Muscle layer of duodenum (tissue), 2 donors: ENCODE results near the gene DUSP8.

Experiments used
- H3K27ac ChIP-seq: one replicate; pipeline ENCODE4 v1.7.0; 2013; ENCODE audit warnings: mild to moderate bottlenecking, low read length
- H3K27me3 ChIP-seq: one replicate; pipeline ENCODE4 v1.7.0; 2013; ENCODE audit warnings: low read depth, mild to moderate bottlenecking, control low read depth, low read length
- H3K36me3 ChIP-seq, 2 donors: one replicate each; pipeline ENCODE4 v1.7.0; 2013; ENCODE audit warnings: low read length in 2 of 2, control low read depth in 1 of 2, mild to moderate bottlenecking in 1 of 2; ENCODE audit not compliant: insufficient read depth in 2 of 2, control insufficient read depth in 1 of 2
- H3K4me1 ChIP-seq, 2 donors: one replicate each; pipeline ENCODE4 v1.7.0; 2013; ENCODE audit warnings: low read length in 2 of 2, mild to moderate bottlenecking in 2 of 2, control low read depth in 1 of 2, moderate library complexity in 1 of 2; ENCODE audit not compliant: insufficient read depth in 2 of 2, control insufficient read depth in 1 of 2
- H3K4me3 ChIP-seq, 2 donors: one replicate each; pipeline ENCODE4 v1.7.0; 2013; ENCODE audit warnings: low read length in 2 of 2, low read depth in 1 of 2, mild to moderate bottlenecking in 1 of 2
- H3K9me3 ChIP-seq, 2 donors: one replicate each; pipeline ENCODE4 v1.7.0; 2013; ENCODE audit warnings: low read length in 2 of 2, control low read depth in 1 of 2, mild to moderate bottlenecking in 1 of 2; ENCODE audit not compliant: control insufficient read depth in 1 of 2
- donor health status: healthy.

The DUSP8 gene

DNA sequence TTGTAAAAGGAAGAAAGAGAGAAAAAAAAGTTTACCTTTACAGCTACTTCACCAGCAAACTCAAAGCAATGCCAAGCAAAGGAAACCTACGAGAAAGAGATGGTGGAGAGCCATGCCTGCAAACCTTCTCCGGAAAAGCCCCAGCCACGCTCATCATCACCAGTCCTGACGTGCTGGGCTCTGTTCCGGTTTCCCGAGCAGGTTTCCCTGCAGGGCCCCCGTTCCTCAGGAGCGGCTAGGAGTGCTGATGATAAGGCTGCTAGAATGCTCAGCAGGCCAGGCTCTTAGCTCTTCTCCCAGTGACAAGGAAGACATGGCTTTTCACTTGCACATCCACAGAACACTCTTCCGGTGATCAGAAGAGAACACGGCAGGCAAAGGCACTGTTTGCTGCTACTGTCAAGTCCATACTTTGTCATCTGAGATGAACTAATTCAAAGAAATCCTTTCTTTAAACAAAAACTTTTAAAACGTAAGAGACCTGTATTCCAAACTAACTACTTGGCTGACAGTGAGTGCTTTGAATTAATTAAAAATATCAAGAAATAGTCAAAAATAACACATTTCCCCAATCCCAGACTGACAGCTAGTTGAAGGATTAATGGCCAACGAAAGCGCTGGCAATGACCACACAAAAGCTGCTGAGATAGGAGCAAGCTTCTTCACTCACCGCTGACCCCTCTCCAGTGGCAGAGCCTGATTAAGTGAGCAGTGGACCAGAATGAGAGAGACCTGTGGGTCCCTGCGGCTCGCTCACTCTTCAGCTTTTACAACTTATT lies 35.8 kb downstream of the DUSP8 start:
- Histone ChIP-seq H3K27ac (no peak overlapping the region), H3K4me1 (peaks cover 7 to 41% of the 10 kb centered on the region in 2 donors), H3K27me3 (no peaks in the 10 kb centered on the region), H3K4me3 (no peak overlapping the region), H3K9me3 (no peaks in the 10 kb centered on the region), H3K36me3 (peaks cover 6 to 7% of the 10 kb centered on the region in 2 donors)

DNA sequence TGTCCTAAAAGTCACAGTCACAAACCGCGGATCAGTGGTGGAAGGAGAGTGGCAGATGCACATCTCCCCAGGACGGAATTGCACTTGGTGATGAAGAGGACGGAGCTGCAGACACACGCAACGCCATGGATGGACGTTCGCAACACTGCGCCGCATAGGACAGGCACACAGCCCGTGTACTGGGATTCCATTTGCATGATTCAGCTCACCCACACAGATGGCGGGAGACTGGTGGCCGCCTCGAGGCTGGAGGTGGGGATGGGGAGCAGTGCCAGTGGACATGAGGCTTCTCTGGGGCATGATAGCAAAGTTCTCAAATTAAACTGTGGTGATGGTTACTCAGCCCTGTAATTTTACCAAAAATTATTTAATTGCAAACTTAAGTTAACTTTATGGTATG lies 37.4 kb downstream of the DUSP8 start:
- H3K4me3 ChIP-seq = no peak overlapping the region
- H3K27ac ChIP-seq = no peak overlapping the region
- H3K36me3 ChIP-seq = peaks cover 6 to 7% of the 10 kb centered on the region in 2 donors
- peaks cover 7 to 51% of the 10 kb centered on the region in 2 donors for H3K4me1 ChIP-seq
- H3K9me3 ChIP-seq = no peaks in the 10 kb centered on the region
- H3K27me3 ChIP-seq = no peaks in the 10 kb centered on the region

DNA sequence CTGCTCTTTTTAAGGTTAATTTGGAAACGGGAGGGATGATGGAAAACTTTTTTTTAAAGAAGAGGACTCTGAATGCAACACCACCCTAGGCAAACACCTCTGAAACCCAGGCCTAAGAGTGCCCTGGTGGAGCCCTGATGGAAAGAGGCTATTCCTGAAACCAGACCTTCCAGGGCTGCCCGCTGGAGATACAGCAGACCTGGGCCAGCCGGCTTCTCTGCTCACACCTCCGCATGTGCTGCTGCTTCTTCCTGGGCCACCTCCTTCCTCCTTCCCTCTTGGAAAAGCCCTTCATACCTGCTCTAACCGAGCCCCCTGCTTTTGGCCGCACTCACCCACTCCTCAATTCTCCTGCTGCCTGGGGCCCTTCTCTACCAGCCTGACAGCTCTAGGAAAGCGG lies 37.9 kb downstream of the DUSP8 start:
- Histone ChIP-seq H3K36me3 (peaks cover 6 to 7% of the 10 kb centered on the region in 2 donors), H3K4me3 (no peak overlapping the region), H3K4me1 (peaks cover 7 to 51% of the 10 kb centered on the region in 2 donors), H3K27ac (no peak overlapping the region), H3K27me3 (no peaks in the 10 kb centered on the region), H3K9me3 (no peaks in the 10 kb centered on the region)

DNA sequence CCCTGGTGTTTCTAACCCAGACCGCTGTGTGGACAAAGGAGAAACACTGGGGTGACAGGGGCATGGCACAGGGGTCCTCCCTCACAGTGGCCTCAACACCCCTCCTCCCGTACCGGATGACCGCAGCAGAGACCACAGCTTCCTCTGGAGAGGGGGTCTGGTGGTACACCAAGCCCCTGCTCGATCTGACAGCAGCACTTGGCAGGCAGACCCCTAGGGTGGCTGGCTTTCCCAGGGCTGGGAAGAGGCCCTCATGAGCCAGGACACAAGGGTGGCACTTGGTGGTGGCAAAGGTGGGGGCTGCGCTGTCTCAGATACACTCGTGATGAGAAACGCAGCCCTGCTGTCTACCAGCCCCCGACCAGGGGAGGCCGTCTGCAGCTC lies 38.7 kb downstream of the DUSP8 start:
- Histone ChIP-seq H3K27me3 (no peaks in the 10 kb centered on the region), H3K4me1 (peaks cover 7 to 51% of the 10 kb centered on the region in 2 donors), H3K36me3 (peaks cover 6 to 7% of the 10 kb centered on the region in 2 donors), H3K27ac (no peak overlapping the region), H3K4me3 (no peak overlapping the region), H3K9me3 (no peaks in the 10 kb centered on the region)

DNA sequence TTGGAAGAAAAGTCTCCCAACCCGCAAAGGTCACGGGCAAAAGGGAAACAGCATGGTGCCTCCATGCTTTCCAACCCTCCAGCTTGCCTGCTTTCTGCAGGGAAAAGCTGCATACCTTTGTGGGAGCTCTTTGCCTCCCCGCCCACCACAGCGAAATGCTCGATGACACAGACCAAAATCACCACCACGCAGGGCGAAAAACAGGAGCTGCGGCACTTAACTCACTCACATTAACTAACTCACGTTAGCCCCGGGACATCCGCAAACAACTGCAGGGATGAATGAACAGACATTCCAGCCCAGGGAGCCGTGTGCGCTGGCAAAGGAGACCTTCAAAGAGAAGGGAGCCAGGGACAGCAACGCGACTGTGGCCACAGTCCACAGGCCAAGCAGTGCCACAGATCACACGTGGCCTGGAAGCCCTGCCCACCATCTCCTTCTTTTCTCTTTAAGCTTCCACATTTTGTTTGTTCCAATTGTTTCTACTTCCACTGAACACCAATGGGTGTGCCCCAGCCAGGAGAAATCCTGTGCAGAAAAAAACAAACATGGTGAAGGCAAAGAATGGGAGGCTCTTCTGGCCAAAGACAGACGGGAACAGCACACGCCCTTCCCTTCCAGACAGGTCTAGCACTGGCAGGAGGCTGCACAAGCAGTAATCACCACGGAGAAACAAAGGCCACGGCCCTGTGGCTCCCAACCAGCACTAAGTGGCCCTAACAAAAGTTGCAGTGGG lies 39.3 kb downstream of the DUSP8 start:
- Histone ChIP-seq H3K27me3 (no peaks in the 10 kb centered on the region), H3K9me3 (no peaks in the 10 kb centered on the region), H3K36me3 (peaks cover 7 to 10% of the 10 kb centered on the region in 2 donors), H3K27ac (no peak overlapping the region), H3K4me3 (no peak overlapping the region), H3K4me1 (peaks cover 7 to 51% of the 10 kb centered on the region in 2 donors)

DNA sequence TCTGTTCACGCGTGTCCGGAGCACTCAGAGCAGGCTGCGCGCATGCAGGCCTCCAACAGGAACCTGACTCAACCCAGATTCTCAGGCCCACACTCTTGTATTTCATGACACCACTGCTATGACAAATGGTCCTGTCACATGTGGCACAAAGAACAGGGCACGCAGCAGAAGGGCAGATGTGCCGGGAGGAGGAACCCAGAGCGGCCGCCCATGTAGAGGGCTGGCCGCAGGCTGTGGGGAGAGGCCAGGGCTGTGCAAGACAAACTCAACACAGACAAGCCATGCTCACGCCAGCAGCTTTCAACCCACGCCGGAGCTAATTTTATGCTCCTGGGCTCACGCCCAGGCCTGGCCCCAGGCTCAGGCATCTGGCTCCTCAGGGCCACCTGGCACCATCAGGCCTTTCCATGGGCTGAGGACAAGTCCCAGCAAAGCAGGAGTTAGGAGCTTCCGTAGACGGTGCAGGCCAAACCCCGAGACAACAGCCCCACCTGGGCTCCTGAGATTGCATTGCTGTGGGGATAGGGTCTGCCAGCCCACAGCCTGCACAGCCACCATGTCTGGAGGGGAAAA lies 40.0 kb downstream of the DUSP8 start:
- peaks cover 7 to 10% of the 10 kb centered on the region in 2 donors for H3K36me3 ChIP-seq
- no peak overlapping the region for H3K4me3 ChIP-seq
- H3K27ac ChIP-seq = no peak overlapping the region
- no peaks in the 10 kb centered on the region for H3K9me3 ChIP-seq
- no peaks in the 10 kb centered on the region for H3K27me3 ChIP-seq
- H3K4me1 ChIP-seq = peaks cover 7 to 47% of the 10 kb centered on the region in 2 donors

DNA sequence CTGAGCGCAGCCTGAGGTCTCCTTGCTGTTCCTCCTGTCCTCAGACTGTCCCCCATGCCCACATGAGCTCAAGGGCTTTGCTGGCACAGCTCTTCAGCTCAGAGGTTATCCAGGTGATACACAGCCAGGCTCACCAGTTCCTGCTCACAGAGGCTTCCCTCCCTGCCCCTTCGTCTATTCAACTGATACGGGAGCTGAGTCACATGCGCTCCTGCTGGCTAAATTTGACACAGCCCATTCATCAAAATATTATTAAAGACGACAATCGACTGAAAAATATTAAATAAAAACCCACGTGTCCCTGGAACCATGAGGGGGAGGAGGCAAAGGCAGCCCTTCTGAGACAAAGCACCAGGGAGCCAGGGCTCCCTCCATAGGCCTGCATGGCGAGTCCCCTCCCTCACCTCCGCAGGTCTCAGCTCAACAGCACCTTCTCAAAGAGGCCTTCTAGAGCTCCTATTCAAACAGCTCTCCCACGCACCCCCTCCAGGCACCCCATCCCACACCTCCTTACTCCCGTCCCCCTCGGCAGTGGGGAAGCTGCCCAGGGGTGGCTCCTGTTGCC lies 40.5 kb downstream of the DUSP8 start:
- peaks cover 7 to 47% of the 10 kb centered on the region in 2 donors for H3K4me1 ChIP-seq
- H3K27me3 ChIP-seq = no peaks in the 10 kb centered on the region
- peaks cover 7 to 10% of the 10 kb centered on the region in 2 donors for H3K36me3 ChIP-seq
- H3K27ac ChIP-seq = no peak overlapping the region
- no peak overlapping the region for H3K4me3 ChIP-seq
- no peaks in the 10 kb centered on the region for H3K9me3 ChIP-seq

DNA sequence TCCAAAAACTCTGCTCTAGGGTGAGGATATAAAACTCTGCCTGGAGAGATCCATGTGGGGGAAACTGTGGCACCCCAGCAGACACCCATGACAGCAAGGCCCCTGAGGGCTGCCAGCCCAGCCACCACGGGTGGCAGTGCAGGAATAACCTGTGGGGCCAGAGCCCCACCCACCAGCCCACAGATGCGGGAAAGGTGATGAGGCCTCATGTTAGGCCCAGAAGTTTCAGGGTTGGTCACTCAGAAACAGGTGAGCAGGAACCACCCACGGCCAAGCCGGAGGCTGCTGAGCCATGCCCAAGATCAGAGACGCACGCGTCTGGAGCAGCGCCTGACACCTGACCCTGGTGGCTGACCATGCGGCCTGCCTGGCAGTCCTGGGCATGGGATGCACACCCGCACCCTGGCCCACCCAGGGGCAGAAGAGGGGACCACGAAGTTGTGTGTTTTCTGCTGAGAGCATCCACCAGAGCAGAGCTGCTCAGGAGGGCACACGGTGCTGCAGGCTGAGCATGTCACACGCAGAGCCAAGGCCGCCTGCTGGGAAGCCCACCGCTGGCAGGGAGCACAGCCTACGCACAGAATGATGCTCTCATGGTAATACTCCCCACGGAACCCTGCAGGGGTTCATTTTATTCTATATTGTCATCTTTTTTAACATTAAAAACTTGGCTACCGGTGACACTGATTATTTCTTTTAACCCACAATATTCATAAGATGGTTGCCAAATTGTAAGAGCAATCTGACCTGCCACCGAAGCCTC lies 41.2 kb downstream of the DUSP8 start:
- Histone ChIP-seq H3K27ac (no peak overlapping the region), H3K9me3 (no peaks in the 10 kb centered on the region), H3K27me3 (no peaks in the 10 kb centered on the region), H3K4me3 (no peak overlapping the region), H3K36me3 (peaks cover 7 to 8% of the 10 kb centered on the region in 2 donors), H3K4me1 (peaks cover 7 to 47% of the 10 kb centered on the region in 2 donors)

DNA sequence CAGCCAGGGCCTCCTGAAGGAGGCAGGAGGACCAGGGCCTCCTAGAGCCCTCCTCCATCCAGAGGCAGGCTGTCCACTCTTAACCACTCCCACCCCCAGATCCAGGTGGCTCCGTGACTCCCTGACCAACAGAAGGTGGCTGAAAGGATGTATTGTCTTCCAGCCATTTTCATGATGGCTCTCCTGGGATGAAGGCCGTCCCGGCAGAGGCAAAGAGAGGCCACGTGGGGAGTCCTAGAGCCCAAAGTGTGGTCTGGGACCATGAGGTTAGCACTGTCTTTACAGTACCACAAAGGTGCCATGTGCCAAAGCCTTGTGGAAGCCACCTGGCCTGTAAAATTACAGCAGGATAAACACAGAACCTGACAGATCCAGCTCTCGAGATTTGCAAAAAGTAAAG lies 42.3 kb downstream of the DUSP8 start:
- H3K9me3 ChIP-seq = no peaks in the 10 kb centered on the region
- H3K27ac ChIP-seq = no peak overlapping the region
- no peaks in the 10 kb centered on the region for H3K27me3 ChIP-seq
- no peak overlapping the region for H3K4me3 ChIP-seq
- H3K36me3 ChIP-seq = peaks cover 4 to 7% of the 10 kb centered on the region in 2 donors
- peaks cover 7 to 43% of the 10 kb centered on the region in 2 donors for H3K4me1 ChIP-seq

DNA sequence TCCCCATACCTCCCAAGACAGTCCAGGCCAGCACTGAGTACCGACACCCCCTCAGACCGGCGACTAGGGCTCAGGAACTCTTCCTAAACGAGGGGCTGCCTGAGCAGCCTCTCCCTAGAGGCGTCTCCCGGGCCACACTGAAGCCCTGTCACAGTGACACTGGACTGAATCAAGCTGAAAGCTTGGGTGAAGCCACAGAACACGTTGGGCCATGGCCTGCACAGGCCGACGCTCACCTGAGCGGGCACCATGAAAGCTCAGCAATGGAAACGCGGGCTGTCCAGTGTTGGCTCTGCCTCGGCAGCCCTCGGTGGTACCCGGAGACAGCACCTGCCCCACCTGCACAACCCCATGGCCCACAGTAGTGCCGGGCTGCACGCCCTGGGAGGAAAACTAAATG lies 42.8 kb downstream of the DUSP8 start:
- Histone ChIP-seq H3K4me3 (no peak overlapping the region), H3K9me3 (no peaks in the 10 kb centered on the region), H3K27me3 (no peaks in the 10 kb centered on the region), H3K27ac (no peak overlapping the region), H3K4me1 (peaks cover 7 to 39% of the 10 kb centered on the region in 2 donors), H3K36me3 (peaks cover 2 to 4% of the 10 kb centered on the region in 2 donors)
